Type B pancreatic cell (in vitro differentiated cells): Measurements from ENCODE around the gene ABI3BP. TPM values are rescaled to one million over a fixed set of nuclear protein-coding genes. Genes with fewer than 3 reads are reported as not detected.

Experiments
- DNase-seq: peaks from one replicate; pipeline ENCODE4 v3.0.0; 2021; ENCODE audit warnings: mixed read lengths; ENCODE audit not compliant: unreplicated experiment; ENCODE audit errors: extremely low spot score
- H3K27ac Mint-ChIP-seq: 2 replicates; pipeline ENCODE4 v1.8.0; 2021; ENCODE audit warnings: mild to moderate bottlenecking, mixed read lengths
- H3K27me3 Mint-ChIP-seq: 2 replicates; pipeline ENCODE4 v1.8.0; 2021; ENCODE audit warnings: mixed read lengths
- H3K36me3 Mint-ChIP-seq: 2 replicates; pipeline ENCODE4 v1.8.0; 2021; ENCODE audit warnings: mixed read lengths
- H3K4me1 Mint-ChIP-seq: one replicate; pipeline ENCODE4 v1.8.0; 2021; ENCODE audit warnings: mixed read lengths; ENCODE audit not compliant: unreplicated experiment
- H3K4me3 Mint-ChIP-seq: 2 replicates; pipeline ENCODE4 v1.8.0; 2021; ENCODE audit warnings: mild to moderate bottlenecking, mixed read lengths
- H3K9me3 Mint-ChIP-seq: 2 replicates; pipeline ENCODE4 v1.8.0; 2021; ENCODE audit warnings: mixed read lengths
- total RNA-seq: library from RNA; stranded (reverse); gene quantifications from 2 replicates; pipeline ENCODE4 v1.2.1, GENCODE V29; 2021; ENCODE audit warnings: low replicate concordance
- TF ChIP-seq, protein P1 (sequence below): fragments of 200-600 bp; sonication (generic); conservative IDR thresholded peaks from 2 replicates; pipeline ENCODE4 v1.5.0; 2021; ENCODE audit warnings: antibody characterized with exemption, mild to moderate bottlenecking

The ABI3BP gene
- total RNA-seq, 1 donor from 2014 or later, result 7.3 TPM

- H3K4me1 Mint-ChIP-seq, result no peaks in the 10 kb centered on the region
- no peaks in the 10 kb centered on the region for H3K27me3 Mint-ChIP-seq
- H3K4me3 Mint-ChIP-seq, result no peak overlapping the region
- peaks cover 5% of the 10 kb centered on the region for H3K9me3 Mint-ChIP-seq
- TF ChIP-seq, protein P1, sequence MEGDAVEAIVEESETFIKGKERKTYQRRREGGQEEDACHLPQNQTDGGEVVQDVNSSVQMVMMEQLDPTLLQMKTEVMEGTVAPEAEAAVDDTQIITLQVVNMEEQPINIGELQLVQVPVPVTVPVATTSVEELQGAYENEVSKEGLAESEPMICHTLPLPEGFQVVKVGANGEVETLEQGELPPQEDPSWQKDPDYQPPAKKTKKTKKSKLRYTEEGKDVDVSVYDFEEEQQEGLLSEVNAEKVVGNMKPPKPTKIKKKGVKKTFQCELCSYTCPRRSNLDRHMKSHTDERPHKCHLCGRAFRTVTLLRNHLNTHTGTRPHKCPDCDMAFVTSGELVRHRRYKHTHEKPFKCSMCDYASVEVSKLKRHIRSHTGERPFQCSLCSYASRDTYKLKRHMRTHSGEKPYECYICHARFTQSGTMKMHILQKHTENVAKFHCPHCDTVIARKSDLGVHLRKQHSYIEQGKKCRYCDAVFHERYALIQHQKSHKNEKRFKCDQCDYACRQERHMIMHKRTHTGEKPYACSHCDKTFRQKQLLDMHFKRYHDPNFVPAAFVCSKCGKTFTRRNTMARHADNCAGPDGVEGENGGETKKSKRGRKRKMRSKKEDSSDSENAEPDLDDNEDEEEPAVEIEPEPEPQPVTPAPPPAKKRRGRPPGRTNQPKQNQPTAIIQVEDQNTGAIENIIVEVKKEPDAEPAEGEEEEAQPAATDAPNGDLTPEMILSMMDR, result no peak
- no peak for DNase-seq
- no peak overlapping the region for H3K27ac Mint-ChIP-seq
- no peaks in the 10 kb centered on the region for H3K36me3 Mint-ChIP-seq
Observed at GRCh38 chr3:100957261-100957986, 35.8 kb downstream of the ABI3BP start.

DNA sequence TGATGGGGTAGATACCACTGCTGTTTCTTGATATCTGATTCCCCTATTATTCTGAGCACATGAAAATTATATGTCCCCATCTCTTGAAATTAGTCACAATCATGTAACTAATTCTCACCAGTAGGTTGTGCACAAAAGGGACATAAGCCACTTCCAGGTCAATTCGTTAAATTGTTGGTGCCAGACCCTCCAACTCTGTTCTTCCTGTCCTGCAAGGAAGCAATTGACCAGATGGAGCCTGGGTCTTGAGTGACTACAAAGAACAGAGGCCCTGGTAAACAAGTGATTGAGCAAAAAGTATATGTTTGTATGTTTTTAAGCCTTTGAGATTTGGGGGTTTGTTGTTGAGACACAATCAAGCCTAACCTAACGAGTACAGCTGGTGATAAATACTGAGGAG lies 36.9 kb downstream of the ABI3BP start:
- Mint-ChIP-seq H3K4me1 (no peaks in the 10 kb centered on the region), H3K4me3 (no peak overlapping the region), H3K27me3 (no peaks in the 10 kb centered on the region), H3K36me3 (no peaks in the 10 kb centered on the region), H3K27ac (no peak overlapping the region), H3K9me3 (peaks cover 5% of the 10 kb centered on the region)
- no peak for DNase-seq
- TF ChIP-seq, protein P1, result no peak

DNA sequence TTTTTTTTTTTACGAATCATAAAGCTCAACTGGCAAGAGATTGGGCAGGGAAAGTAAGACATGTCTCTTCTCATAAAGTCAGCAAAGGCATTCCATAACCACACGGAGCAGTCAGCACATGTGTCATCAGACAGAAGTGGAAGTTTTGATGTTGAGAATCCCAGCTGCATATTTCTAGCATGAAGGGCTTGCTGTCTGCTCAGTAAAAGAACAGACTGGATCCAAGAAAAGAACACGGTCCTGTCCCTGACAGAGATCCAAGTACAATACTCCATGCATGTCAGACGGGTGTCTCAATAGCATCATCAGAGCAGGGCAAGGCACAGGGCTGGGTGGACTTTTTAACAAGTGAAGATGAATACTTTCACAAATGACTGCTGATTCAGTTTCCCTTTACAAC lies 38.2 kb downstream of the ABI3BP start:
- DNase-seq, result no peak
- Mint-ChIP-seq H3K27me3 (no peaks in the 10 kb centered on the region), H3K4me1 (no peaks in the 10 kb centered on the region), H3K9me3 (peaks cover 3% of the 10 kb centered on the region), H3K27ac (no peak overlapping the region), H3K4me3 (no peak overlapping the region), H3K36me3 (no peaks in the 10 kb centered on the region)
- TF ChIP-seq, protein P1, result no peak

DNA sequence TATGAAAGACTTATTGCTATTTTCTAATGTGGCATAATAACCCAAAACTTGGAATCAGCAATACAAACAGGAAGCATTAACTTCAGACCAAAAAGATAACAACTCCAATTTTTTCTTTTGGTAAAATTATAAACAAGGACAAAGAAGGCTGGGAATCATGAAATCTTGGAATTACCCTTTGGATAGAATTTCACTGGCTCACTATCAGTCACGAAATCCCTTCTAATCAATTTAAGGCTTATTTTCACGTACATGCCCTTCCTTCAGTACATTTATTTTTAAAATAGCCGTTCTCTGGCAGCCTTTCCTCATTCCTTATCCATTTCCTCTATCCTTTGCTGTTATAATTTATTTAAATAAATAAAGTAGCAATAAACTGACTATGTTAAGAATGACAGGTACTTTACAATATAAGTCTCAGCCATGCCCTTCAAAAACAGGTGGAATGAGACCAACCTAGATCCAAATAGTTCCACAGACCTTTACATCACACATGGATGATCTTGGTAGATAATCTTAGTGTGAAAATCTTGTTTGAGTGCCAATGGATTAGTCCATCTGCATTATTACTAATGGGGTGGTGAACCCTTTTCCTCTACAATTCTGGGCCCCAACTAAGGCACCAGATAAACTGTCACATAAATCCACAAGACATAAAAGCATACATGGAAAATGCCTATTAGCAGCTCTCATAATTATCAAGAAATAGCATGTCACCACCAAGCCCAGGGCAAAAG lies 38.9 kb downstream of the ABI3BP start:
- Mint-ChIP-seq H3K4me1 (no peaks in the 10 kb centered on the region), H3K4me3 (no peak overlapping the region), H3K36me3 (no peaks in the 10 kb centered on the region), H3K9me3 (no peaks in the 10 kb centered on the region), H3K27me3 (no peaks in the 10 kb centered on the region), H3K27ac (no peak overlapping the region)
- no peak for DNase-seq
- TF ChIP-seq, protein P1, result no peak

GRCh38 chr3:100953103-100953502 lies 40.1 kb downstream of the ABI3BP start:
- Mint-ChIP-seq H3K27me3 (no peaks in the 10 kb centered on the region), H3K36me3 (no peaks in the 10 kb centered on the region), H3K4me3 (no peak overlapping the region), H3K4me1 (no peaks in the 10 kb centered on the region), H3K9me3 (no peaks in the 10 kb centered on the region), H3K27ac (no peak overlapping the region)
- no peak for DNase-seq
- TF ChIP-seq, protein P1, result peak; percentile 48
